ENCODE measurements around the gene PAX9.
A peak's percentile ranks its signal among the peaks of the same experiment; 100 is the strongest.

The PAX9 gene

DNA sequence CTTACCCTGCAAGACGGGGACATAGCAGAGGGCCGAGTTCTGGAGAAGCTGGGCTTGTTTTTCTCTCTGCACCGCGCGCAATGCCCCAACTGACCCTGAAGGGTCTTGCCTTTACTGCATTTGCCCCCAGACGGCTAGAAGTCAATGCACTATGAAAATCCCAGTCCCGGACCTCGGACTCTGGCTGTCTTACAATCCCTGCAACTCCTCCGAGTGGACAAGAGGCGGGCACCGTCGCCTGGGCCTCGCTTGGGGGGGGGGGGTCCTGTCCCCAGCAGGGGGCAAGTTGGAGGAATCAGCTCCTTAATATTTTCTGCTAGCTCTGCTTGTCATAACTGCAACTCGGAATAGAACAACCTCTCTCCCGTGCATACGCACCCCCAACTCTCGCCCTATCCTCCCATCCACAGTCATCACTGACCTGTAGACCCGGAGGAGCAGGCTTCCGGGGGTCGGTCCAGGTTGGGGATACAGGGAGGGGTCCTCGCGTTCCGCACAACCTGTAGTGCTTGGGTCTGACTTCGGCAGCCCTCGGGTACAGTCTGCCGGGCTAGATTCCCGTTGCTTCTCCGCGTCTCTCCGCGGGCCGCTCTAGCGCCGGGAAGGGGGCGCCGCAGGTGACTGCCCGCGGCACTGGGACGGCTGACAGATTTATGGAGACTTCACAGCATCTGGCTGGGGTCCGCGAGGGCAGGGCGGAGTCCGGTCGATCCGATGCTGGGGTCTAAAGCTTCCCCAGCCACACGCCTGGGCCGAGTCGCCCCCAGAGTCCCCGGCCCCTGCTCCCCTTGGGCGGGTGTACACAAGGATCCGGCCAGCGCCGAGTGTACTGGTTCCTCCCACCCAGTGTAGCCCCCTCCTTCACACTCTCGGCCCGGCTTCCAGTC, 3.3 kb upstream of the PAX9 start:
- no peak for DNase-seq (ENCODE audit: low read depth, low spot score)
- H3K4me3 ChIP-seq (ENCODE audit: low read depth, low read length): no peak overlapping the region
- ChIA-PET CTCF (interaction anchor here (1.5 to 2.1 kb wide), 5 partner anchors 10 to 492 kb away, joined by 5 to 12 read pairs (median 7); no protein-coding TSS in a partner anchor), POLR2A (no interaction called here)
- no peak for TF ChIP-seq CTCF (IDR thresholded peaks at IDR 0.05; ENCODE audit: insufficient read depth, low read length, missing control alignments)

DNA sequence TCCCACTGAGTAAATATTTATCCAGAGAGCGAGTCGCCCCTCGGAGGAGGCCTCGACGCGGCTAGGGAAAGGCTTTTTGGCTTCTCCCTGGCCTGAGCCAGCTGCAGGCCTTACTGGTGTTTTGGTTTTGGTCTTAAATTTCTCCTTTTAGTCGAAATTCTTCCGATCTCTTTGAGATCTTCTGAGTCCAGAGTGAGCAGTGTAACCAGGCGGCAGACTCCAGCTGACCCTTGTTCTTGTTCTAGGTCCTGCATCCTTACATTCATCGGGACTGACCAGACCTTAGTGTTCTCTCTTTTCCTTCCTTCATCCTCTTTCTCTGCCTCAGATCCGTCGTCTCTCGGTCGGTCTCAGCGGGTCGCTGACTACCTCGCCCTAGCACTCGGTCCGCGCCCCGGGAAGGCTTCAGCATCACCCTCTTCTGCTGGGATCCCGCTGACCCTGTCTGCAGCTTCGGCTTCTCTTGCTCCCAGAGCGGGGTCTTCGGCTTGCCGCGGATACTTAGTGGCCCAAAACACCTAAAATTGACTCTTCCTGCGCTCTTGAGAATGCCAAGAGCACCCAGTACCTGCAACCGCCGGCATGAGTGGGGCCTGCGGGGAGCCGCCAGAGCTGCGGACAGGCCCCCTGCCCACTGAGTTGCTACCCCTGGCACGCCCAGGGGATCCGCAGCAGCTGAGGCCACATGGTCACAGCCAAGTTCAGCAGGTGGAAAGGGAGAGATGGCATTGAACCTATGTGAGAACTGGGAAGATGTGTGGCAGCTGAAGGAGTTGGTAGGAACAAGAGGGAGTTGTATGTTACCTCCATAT, 2.4 kb upstream of the PAX9 start:
- ChIA-PET POLR2A (no interaction called here), CTCF (interaction anchor here (1.5 to 2.1 kb wide), 3 partner anchors 11 to 491 kb away, joined by 5 to 9 read pairs (median 6); no protein-coding TSS in a partner anchor)
- DNase-seq (ENCODE audit: low read depth, low spot score): no peak
- TF ChIP-seq CTCF (IDR thresholded peaks at IDR 0.05; ENCODE audit: insufficient read depth, low read length, missing control alignments): no peak
- H3K4me3 ChIP-seq (ENCODE audit: low read depth, low read length): no peak overlapping the region

DNA sequence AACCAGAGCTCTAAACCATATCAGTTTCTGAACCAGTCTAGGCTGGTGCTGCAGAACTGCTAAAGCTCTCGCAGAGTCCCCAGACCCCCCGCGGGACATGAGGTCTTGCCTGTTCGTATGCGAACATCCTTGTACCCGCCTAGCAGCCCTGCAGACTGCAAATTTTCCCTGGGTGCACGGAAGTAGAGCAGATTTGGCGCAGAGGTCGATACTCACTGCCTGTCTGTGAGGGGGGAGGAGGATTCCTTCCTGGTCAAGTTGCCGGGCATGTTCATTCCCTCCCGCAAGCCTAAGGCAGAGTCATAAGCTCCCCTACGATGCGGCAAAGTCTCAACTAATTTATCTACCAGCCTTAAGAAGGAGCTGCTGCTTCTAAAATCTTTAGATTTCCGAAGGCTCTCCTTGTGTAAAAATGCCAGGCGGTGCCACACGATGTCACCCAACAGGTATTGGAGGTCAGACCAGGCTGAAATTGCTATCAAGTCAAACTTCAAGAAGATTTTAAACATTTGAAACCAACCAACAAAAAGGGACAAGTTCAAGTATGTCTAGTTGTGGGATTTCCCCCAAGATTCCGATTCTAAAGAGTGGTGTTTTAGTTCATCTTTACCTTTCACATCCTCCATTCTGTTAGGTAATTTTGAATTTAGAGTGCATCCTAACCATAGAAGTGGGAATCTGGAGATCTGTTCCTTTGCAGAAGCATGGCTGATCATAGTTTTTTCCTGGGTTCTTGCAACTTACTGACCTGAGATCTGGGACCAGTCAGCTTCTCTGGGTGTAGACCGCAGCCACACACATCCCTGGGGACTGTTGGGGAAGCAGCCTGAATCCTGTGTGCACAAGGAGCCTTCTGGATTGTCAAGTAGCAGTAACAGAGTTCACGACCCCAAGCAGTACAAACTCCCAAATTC, 1.6 kb upstream of the PAX9 start:
- POLR2A ChIA-PET: no interaction called here
- CTCF ChIA-PET: interaction anchor here (1.5 to 2.1 kb wide), 3 partner anchors 12 to 490 kb away, joined by 5 to 9 read pairs (median 6); no protein-coding TSS in a partner anchor
- TF ChIP-seq CTCF (IDR thresholded peaks at IDR 0.05; ENCODE audit: insufficient read depth, low read length, missing control alignments): no peak
- no peak for DNase-seq (ENCODE audit: low read depth, low spot score)
- no peak overlapping the region for H3K4me3 ChIP-seq (ENCODE audit: low read depth, low read length)

DNA sequence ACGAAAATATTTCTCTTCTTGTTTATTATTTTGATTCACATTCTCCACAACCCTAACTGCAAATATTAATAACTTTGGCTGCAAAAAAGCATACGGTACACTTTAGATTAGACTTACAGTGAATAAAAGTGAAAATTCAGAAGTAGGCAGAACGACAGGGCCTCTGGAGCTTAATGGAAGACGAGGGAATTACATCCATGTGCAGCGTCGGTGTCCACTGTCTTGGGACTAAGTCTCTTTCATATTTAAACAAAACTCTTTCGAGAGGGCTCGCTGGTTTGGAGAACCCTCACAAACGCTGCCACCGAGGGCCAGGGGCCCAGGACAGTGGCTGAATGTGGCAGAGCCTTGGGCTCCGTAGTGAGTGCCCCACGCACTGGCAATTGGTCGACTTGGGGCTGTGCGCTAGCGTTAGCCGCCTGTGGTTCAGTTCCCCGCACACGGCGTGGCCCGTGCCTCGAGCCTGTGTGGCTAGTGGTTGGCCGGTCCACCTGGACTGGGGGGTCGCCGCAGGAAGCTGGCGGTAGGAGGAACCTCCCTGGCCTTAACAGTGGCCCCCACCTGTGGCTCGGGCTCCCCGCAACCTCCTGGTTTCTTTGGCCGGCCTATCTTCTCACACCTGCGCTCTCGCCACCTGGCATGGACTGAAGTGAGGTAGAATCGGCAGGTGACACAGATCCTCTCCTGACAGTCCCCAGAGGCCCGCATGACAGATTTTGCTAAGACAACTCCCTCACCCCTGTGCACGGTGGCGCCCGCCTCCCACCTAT, 739 bp upstream of the PAX9 start:
- POLR2A ChIA-PET: no interaction called here
- TF ChIP-seq CTCF (IDR thresholded peaks at IDR 0.05; ENCODE audit: insufficient read depth, low read length, missing control alignments): no peak
- H3K4me3 ChIP-seq (ENCODE audit: low read depth, low read length): peak overlapping the region; percentile 56; the same call in 1 of the 2 replicates
- CTCF ChIA-PET: interaction anchor here (2.1 kb wide), 1 partner anchor 12 kb away, joined by 9 read pairs; no protein-coding TSS in a partner anchor
- DNase-seq (ENCODE audit: low read depth, low spot score): no peak

DNA sequence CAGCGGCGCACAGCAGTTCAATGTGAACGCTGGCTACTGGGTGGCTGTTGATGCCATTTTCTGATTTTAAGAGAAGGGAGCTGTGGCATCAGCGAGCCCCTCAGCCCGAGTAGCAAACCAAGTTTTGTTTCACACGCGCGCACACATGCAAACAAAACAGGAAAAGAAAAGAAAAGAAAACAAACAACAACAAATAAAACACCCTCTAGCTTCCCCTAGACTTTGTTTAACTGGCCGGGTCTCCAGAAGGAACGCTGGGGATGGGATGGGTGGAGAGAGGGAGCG, 540 bp downstream of the PAX9 start:
- POLR2A ChIA-PET: no interaction called here
- H3K4me3 ChIP-seq (ENCODE audit: low read depth, low read length): peak overlapping the region; percentile 56
- CTCF ChIA-PET: interaction anchor here (1.4 kb wide), 1 partner anchor 488 kb away, joined by 4 read pairs; no protein-coding TSS in a partner anchor
- no peak for TF ChIP-seq CTCF (IDR thresholded peaks at IDR 0.05; ENCODE audit: insufficient read depth, low read length, missing control alignments)
- no peak for DNase-seq (ENCODE audit: low read depth, low spot score)
